HUES64 (cell line): ENCODE data around the gene EGF.
A peak's percentile ranks its signal among the peaks of the same experiment; 100 is the strongest.
"Not testable (repeated sequence)": the region's sequence is repeated elsewhere in the genome, so short reads cannot be mapped to it uniquely, and the experiment has no call there.

ENCODE experiments used
- H3K27ac ChIP-seq: 2 replicates; pipeline ENCODE4 v1.7.0; 2013; ENCODE audit warnings: low read depth, low read length, inconsistent platforms
- H3K27me3 ChIP-seq: 2 replicates; pipeline ENCODE4 v1.6.1; 2013; ENCODE audit warnings: mild to moderate bottlenecking, low read length; ENCODE audit not compliant: insufficient read depth
- H3K36me3 ChIP-seq: 2 replicates; pipeline ENCODE4 v1.6.1; 2013; ENCODE audit warnings: mild to moderate bottlenecking, low read length; ENCODE audit not compliant: insufficient read depth
- H3K4me1 ChIP-seq: 2 replicates; pipeline ENCODE4 v1.6.1; 2013; ENCODE audit warnings: mild to moderate bottlenecking, low read length, moderate library complexity; ENCODE audit not compliant: insufficient read depth
- H3K4me3 ChIP-seq: 2 replicates; pipeline ENCODE4 v1.5.1; 2013; ENCODE audit warnings: mild to moderate bottlenecking, low read length, moderate library complexity
- H3K9ac ChIP-seq: 2 replicates; pipeline ENCODE4 v1.6.1; 2013; ENCODE audit warnings: mild to moderate bottlenecking, low read depth, low read length
- H3K9me3 ChIP-seq: 2 replicates; pipeline ENCODE4 v1.6.1; 2013; ENCODE audit warnings: low read depth, low read length; ENCODE audit not compliant: insufficient read depth
- WGBS: fragments of 150-250, 120-280 bp; methylation state at CpG from one replicate; pipeline ENCODE4 v1.1.7; 2013; ENCODE audit warnings: missing lambda C conversion rate; 5-methylcytosine and 5-hydroxymethylcytosine counted together

Gene EGF

DNA sequence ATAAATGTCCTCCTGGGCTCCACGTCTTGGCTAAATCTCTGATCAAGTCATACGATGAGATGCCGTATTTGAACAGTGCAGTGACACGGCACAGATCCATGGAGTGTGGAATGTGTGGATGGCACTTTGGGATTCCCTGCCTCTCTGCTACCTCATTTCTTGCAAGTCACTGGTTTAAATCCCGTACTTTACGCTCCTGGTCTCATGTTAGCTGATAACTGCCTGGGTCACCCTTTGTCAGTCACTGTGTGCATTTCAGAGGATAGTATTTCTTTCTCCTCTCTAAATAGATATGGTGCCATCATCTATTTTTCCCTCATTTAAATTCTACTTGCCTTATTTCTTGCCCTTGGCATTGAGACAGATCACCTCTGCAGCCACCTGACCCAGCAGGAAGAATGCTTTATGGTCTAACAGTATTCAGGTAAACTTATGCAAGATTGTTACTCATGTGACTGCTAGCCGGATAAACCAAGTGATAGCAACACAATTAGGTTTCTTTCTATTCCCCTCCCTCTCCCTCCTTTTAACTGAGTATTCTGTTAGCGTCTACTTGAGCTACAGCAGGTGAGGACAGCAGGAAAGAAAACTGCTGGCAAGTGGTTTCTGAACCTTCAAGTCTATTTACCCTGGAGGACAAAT, 2.8 kb downstream of the EGF start:
- WGBS, result 87% methylated on average over 8 of the region's 8 CpGs
- H3K9ac ChIP-seq, result no peak overlapping the region
- H3K36me3 ChIP-seq, result no peaks in the 10 kb centered on the region
- no peaks in the 10 kb centered on the region for H3K27me3 ChIP-seq
- H3K4me3 ChIP-seq, result no peak overlapping the region
- H3K4me1 ChIP-seq, result peaks cover 37% of the 10 kb centered on the region
- no peak overlapping the region for H3K27ac ChIP-seq
- H3K9me3 ChIP-seq, result no peaks in the 10 kb centered on the region

DNA sequence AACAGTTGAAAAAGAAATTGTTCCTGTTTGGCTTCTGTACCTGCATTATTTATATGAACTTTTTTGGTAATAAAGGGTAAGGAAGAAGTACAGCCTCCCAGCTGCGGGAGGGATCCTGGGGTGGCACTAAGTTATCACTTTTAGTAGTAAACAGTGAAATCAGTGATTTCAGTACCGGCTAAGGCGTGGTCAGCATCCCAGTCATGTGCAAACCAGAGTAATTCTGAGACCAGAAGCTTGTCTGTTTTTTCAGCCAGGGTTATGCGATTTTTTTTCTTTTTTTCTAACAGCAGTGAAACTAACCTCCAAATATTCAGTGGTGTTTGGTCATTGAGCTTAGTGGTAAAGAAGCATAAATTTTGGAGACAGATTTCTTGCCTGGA, 3.3 kb downstream of the EGF start:
- no peak overlapping the region for H3K4me3 ChIP-seq
- no peak overlapping the region for H3K27ac ChIP-seq
- no peaks in the 10 kb centered on the region for H3K36me3 ChIP-seq
- 82% methylated on average over 4 of the region's 4 CpGs for WGBS
- H3K27me3 ChIP-seq, result no peaks in the 10 kb centered on the region
- peaks cover 42% of the 10 kb centered on the region for H3K4me1 ChIP-seq
- no peak overlapping the region for H3K9ac ChIP-seq
- no peaks in the 10 kb centered on the region for H3K9me3 ChIP-seq

DNA sequence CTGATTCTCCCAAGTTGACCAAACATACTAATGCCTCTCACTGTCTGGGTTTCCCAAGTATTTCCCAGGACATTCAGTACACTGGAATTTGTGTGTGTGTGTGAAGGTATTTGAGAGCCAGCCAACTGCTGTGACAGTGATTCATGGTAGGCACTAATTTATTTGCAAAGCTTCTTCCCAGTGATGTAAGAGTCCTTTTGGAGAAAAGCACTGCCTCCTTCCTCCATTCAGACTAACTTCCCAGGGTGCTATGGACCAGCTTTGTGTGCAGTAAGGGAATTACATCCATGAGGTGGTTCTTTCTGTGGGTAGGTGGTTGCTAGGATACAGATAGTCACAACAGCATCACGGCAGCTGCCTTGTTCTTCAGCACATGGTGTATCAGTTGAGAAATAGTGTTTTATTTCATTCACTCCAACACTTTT, 8.7 kb downstream of the EGF start:
- Histone ChIP-seq H3K4me3 (no peak overlapping the region), H3K27me3 (no peaks in the 10 kb centered on the region), H3K9me3 (no peaks in the 10 kb centered on the region), H3K4me1 (peaks cover 17% of the 10 kb centered on the region; the same call in 1 of the 2 replicates), H3K9ac (peak overlapping the region; percentile 8; the same call in 1 of the 2 replicates), H3K27ac (peak overlapping the region; percentile 62), H3K36me3 (no peaks in the 10 kb centered on the region)
- no CpG with 5 or more reads among the region's 1 CpG for WGBS

DNA sequence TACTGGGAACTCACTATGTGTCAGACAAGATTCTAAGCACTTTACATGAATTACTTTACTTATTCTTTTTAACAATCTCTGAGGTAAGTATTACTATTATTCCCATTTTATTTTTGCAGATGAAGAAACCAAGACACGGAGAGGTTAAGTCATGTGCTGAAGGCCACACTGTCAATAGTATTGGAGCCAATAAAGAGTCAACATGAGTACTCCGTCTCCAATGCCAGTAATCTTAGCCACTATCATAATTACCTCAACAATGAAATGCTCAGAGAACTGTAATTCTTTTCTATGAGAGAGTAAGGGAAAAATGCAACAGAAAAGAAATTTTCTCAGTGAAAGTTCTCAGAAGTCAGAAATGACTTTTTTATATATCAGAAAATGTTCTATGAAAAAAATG, 12.7 kb downstream of the EGF start:
- Histone ChIP-seq H3K27me3 (no peaks in the 10 kb centered on the region), H3K9ac (no peak overlapping the region), H3K27ac (no peak overlapping the region), H3K4me3 (no peak overlapping the region), H3K4me1 (peaks cover 43% of the 10 kb centered on the region), H3K9me3 (no peaks in the 10 kb centered on the region), H3K36me3 (no peaks in the 10 kb centered on the region)
- 100% methylated on average over 2 of the region's 2 CpGs for WGBS

DNA sequence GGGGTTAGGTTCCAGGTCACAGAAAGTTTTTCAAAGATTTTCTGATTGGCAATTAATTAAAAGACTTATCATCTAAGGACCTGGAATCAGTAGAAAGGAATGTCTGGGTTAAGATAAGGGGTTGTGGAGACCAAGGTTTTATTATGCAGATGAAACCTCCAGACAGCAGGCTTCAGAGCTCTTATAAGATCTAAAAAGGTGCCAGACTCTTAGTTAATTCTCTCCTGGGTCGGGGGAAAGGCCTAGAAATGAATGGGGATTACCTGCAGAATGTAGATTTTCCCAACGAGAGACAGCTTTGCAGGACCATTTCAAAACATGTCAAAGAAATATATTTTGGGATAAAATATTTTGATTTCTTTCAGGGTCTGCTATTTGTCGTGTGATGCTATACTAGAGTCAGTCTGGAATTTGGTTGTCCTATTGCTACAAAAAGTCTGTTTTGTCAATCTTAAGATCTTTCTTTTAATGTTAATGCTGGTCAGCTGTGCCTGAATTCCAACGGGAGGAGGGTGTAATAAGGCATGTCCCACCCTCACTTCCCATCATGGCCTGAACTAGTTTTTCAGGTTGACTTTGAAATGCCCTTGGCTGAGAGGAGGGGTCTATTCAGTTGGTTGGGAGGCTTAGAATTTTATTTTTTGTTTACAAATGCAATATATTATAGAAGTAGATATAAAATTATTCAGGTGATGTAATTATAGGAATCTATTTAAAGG, 15.8 kb downstream of the EGF start:
- H3K9me3 ChIP-seq, result no peaks in the 10 kb centered on the region
- no peak overlapping the region for H3K9ac ChIP-seq
- 35% methylated on average over 4 of the region's 4 CpGs for WGBS
- H3K4me3 ChIP-seq, result no peak overlapping the region
- peak overlapping the region; percentile 64 for H3K27ac ChIP-seq
- H3K27me3 ChIP-seq, result no peaks in the 10 kb centered on the region
- peaks cover 30% of the 10 kb centered on the region for H3K4me1 ChIP-seq
- H3K36me3 ChIP-seq, result no peaks in the 10 kb centered on the region

DNA sequence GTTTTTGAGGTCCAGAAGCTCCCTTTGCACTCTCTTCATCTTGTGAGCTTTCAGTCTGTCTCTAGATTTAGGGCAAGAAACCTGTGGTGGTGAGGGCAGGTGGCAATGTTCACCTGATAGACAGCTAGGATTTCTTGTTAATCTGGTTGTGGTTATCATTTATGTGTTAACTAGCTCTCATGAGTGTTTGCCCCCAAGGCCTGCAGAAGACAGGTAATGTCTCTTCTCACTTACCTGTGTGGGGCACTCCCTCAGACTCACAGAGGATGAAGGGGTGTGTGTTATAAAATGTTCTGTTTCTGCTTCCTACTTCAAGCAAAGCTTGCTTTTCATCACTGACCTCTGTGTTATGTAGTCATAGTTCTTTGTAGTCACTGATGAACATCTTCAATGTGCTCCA, 17.8 kb downstream of the EGF start:
- no peak overlapping the region for H3K9ac ChIP-seq

DNA sequence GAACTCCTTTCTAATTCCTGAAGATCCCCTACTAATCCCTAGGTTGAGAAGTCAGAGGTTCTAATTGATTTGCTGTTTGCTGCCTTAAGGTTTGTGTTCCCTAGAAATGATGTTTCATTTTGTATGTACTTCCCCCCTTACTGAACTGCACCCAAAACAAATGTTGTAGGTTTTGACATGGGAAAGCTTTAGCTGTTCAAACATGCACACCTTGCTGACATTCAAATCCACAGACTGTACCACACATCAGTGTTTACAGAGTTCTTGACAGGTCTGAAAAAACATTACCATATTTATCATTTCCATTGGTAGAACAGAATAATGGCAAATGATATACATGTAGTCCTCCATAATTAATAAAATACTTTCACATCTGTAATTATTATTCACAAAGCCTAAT, 18.2 kb downstream of the EGF start:
- Histone ChIP-seq H3K4me1 (peaks cover 30% of the 10 kb centered on the region), H3K36me3 (no peaks in the 10 kb centered on the region), H3K4me3 (no peak overlapping the region), H3K9ac (no peak overlapping the region), H3K9me3 (no peaks in the 10 kb centered on the region), H3K27ac (no peak overlapping the region), H3K27me3 (no peaks in the 10 kb centered on the region)

More for the DNA sequence above, 17.8 kb downstream of the EGF start:
- Histone ChIP-seq H3K36me3 (no peaks in the 10 kb centered on the region), H3K27me3 (no peaks in the 10 kb centered on the region), H3K4me3 (no peak overlapping the region), H3K4me1 (peaks cover 30% of the 10 kb centered on the region), H3K27ac (no peak overlapping the region), H3K9me3 (no peaks in the 10 kb centered on the region)

DNA sequence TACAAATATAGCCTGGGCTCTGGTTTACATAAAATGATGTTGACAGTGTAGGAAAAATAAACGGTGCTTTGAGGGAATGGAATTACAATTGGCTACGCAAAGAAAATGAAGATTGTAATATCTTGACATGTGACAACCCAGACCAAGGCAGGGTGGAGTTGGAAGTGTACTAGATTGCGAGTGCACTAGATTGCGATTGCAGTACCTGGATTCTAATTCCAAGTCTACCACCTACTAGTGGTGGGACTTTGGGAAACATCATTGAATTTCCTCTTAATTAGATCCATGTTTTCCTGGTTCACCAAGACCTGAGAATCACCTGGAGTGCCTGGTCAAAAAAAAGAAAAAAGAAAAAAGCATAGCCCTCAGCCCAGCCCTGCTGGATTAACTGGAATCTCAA, 18.6 kb downstream of the EGF start:
- Histone ChIP-seq H3K4me3 (no peak overlapping the region), H3K36me3 (no peaks in the 10 kb centered on the region), H3K27me3 (no peaks in the 10 kb centered on the region), H3K9me3 (no peaks in the 10 kb centered on the region), H3K4me1 (peaks cover 30% of the 10 kb centered on the region), H3K27ac (no peak overlapping the region), H3K9ac (no peak overlapping the region)
- WGBS, result 97% methylated on average over 4 of the region's 4 CpGs

DNA sequence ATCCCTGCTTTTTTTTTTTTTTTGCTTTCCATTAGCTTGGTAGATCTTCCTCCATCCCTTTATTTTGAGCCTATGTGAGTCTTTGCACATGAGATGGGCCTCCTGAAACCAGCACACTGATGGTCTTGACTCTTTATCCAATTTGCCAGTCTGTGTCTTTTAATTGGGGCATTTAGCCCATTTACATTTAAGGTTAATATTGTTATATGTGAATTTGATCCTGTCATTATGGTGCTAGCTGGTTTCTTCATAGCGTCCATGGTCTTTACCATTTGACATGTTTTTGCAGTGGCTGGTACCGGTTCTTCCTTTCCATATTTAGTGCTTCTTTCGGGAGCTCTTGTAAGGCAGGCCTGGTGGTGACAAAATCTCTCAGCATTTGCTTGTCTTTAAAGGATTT, 24.7 kb downstream of the EGF start:
- not testable (repeated sequence) for H3K4me1 ChIP-seq, H3K27me3 ChIP-seq, H3K36me3 ChIP-seq, H3K9me3 ChIP-seq, H3K27ac ChIP-seq, H3K4me3 ChIP-seq, H3K9ac ChIP-seq
- 98% methylated on average over 3 of the region's 3 CpGs for WGBS

DNA sequence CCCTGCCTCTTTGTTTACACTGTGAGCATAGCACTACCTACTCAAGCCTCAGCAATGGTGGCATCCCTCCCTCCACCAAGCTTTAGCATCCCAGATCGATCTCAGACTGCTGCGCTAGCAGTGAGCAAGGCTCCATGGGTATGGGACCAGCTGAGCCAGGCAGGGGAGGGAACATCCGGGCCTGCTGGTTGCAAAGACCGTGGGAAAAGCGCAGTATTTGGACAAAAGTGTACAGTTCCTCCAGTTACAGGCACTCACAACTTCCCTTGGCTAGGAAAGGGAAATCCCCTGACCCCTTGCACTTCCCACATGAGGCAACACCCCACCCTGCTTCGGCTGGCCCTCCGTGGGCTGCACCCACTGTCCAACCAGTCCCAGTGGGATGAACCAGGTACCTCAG, 26.5 kb downstream of the EGF start:
- 96% methylated on average over 7 of the region's 7 CpGs for WGBS
- Histone ChIP-seq H3K9ac (no peak overlapping the region), H3K36me3 (no peaks in the 10 kb centered on the region), H3K4me3 (no peak overlapping the region), H3K27ac (no peak overlapping the region), H3K9me3 (no peaks in the 10 kb centered on the region), H3K4me1 (no peaks in the 10 kb centered on the region), H3K27me3 (no peaks in the 10 kb centered on the region)

DNA sequence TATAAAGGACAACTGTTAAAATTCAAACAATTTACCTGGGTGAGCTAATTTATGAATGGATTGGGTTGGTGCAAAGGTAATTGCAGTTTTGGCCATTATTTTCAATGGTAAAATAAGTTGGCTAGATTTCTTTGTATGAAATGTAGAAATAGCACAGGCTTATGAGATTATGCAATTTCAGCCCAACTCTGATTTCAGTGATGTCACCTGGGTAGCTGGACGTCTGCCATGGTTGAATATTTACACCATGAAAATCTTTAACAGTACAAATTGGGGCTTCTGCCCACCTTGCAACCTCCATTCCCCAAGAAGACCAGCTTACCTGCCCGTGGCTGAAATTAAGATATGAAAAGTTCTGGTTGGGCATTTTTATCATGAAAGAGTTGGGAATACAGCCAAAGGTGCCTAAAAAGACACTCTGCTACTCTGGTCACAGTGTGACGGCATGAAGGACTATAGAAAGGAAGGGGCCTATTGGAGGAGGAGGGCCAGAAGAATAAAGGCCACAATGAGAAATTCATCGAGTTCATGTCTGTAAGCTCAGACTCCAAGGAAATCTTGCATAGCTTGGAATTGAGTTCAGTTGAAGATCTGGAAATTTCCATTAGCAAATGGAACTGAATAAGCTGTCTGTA, 29.7 kb downstream of the EGF start:
- no peaks in the 10 kb centered on the region for H3K4me1 ChIP-seq
- no peak overlapping the region for H3K4me3 ChIP-seq
- 90% methylated on average over 4 of the region's 4 CpGs for WGBS
- no peaks in the 10 kb centered on the region for H3K27me3 ChIP-seq
- H3K9me3 ChIP-seq, result no peaks in the 10 kb centered on the region
- H3K27ac ChIP-seq, result no peak overlapping the region
- H3K9ac ChIP-seq, result no peak overlapping the region
- no peaks in the 10 kb centered on the region for H3K36me3 ChIP-seq
